Kidney (tissue), 14 donors: ENCODE results near the gene APBA1. TPM values are rescaled to one million over a fixed set of nuclear protein-coding genes. Genes with fewer than 3 reads are reported as not detected.

Source experiments
- DNase-seq, 5 donors: peaks; one replicate each; pipeline ENCODE4 v3.0.0-alpha.2; 2013 to 2020
- FAIRE-seq: peaks from 2 replicates; lab custom pipeline; 2012; peaks lifted over from hg19 to GRCh38; lab: Jason Lieb, UNC
- H3K27ac ChIP-seq, 2 donors: one replicate each; pipeline ENCODE4 v1.7.0; 2013; ENCODE audit warnings: low read depth in 2 of 2, low read length in 2 of 2, inconsistent platforms in 1 of 2
- H3K27me3 ChIP-seq: one replicate; pipeline ENCODE4 v1.7.1; 2013; ENCODE audit warnings: low read length, inconsistent platforms; ENCODE audit not compliant: control insufficient read depth, insufficient read depth
- H3K36me3 ChIP-seq, 3 donors: one replicate each; pipeline versions ENCODE4 v1.7.0 to v1.7.1; 2013; ENCODE audit warnings: low read length in 3 of 3, control low read depth in 1 of 3, inconsistent platforms in 1 of 3; ENCODE audit not compliant: insufficient read depth in 3 of 3, control insufficient read depth in 2 of 3
- H3K4me1 ChIP-seq, 3 donors: one replicate each; pipeline versions ENCODE4 v1.7.0 to v1.7.1; 2013; ENCODE audit warnings: low read length in 3 of 3, inconsistent platforms in 1 of 3, low read depth in 1 of 3; ENCODE audit not compliant: control insufficient read depth in 2 of 3, insufficient read depth in 2 of 3
- H3K4me3 ChIP-seq, 3 donors: one replicate each; pipeline versions ENCODE4 v1.7.0 to v1.8.1; 2013; ENCODE audit warnings: low read length in 3 of 3, control low read depth in 1 of 3, inconsistent platforms in 1 of 3
- H3K9ac ChIP-seq, 3 donors: one replicate each; pipeline versions ENCODE4 v1.7.0 to v1.7.1; 2013; ENCODE audit warnings: low read length in 3 of 3, control low read depth in 1 of 3, inconsistent platforms in 1 of 3
- H3K9me3 ChIP-seq, 3 donors: one replicate each; pipeline versions ENCODE4 v1.7.0 to v1.7.1; 2013; ENCODE audit warnings: low read length in 3 of 3, control low read depth in 1 of 3, inconsistent platforms in 1 of 3; ENCODE audit not compliant: control insufficient read depth in 2 of 3, insufficient read depth in 1 of 3
- CTCF ChIP-seq: IDR thresholded peaks from 3 replicates; pipeline ENCODE4 v1.5.1; 2012; ENCODE audit warnings: mild to moderate bottlenecking, moderate library complexity, borderline replicate concordance; ENCODE audit not compliant: insufficient read depth; ENCODE audit errors: extremely low read depth
- intact Hi-C: fragments of 100-400 bp; cut with DNase I; formaldehyde crosslinking; loops from one replicate; pipeline ENCODE4 v1.11.1; 2022
- polyA plus RNA-seq: library from polyadenylated mRNA; stranded (reverse); fragments of 350-450 nt; fragmentation: Illumina TruSeq; extraction: RNeasy Lipid Tissue Mini Kit (QIAGEN cat#74804); gene quantifications from one replicate; pipeline ENCODE4 v1.2.3, GENCODE V29; 2014; ENCODE audit warnings: low read depth, low replicate concordance; ENCODE audit not compliant: insufficient read depth
- total RNA-seq: library from RNA; stranded (reverse); fragmentation: NEBNext Ultra II Directional; extraction: Animal tissue kit (Norgen Biotek cat#: 25700); gene quantifications from one replicate; pipeline ENCODE4 v1.2.1, GENCODE V29; 2021
- donor health status: control.
- donor health status: control.
- donor health status: control.
- donor health status: control.
- donor health status: control.
- donor health status: DM: yes; HTN: yes; CAD: no.
- donor health status: Normal renal cell carcinoma (clear cell type).

Gene APBA1
- total and polyA plus RNA-seq, 2 donors from 2014 or later: 1.3 to 5.1 TPM

GRCh38 chr9:69420611-69421270 lies 251.4 kb downstream of the APBA1 start:
- FAIRE-seq: no peak
- Histone ChIP-seq H3K27ac (no peak overlapping the region), H3K4me1 (no peaks in the 10 kb centered on the region), H3K36me3 (no peaks in the 10 kb centered on the region), H3K27me3 (no peaks in the 10 kb centered on the region), H3K9ac (no peak overlapping the region), H3K4me3 (no peak overlapping the region), H3K9me3 (no peaks in the 10 kb centered on the region)
- intact Hi-C loops: no loop called here
- DNase-seq: no peak
- no peak for TF ChIP-seq CTCF

- H3K36me3 ChIP-seq: no peaks in the 10 kb centered on the region
- peak overlapping the region in 1 of 3 donors; percentile 43 for H3K4me3 ChIP-seq
- DNase-seq: peak; percentile 77 to 88 (median 82)
- H3K27me3 ChIP-seq: no peaks in the 10 kb centered on the region
- FAIRE-seq: no peak
- peaks cover 0 to 3% (median 0%) of the 10 kb centered on the region in 3 donors for H3K4me1 ChIP-seq
- H3K9ac ChIP-seq: peak overlapping the region in 1 of 3 donors; percentile 46
- H3K9me3 ChIP-seq: no peaks in the 10 kb centered on the region
- no peak overlapping the region for H3K27ac ChIP-seq
- intact Hi-C loops: no loop called here
- peak; percentile 54 for TF ChIP-seq CTCF
These were observed 259.4 kb downstream of the APBA1 start for GRCh38 chr9:69412741-69413150.

GRCh38 chr9:69411931-69412740 lies 260.0 kb downstream of the APBA1 start:
- Histone ChIP-seq H3K27me3 (no peaks in the 10 kb centered on the region), H3K9ac (peak overlapping the region in 1 of 3 donors; percentile 46), H3K4me1 (peaks cover 0 to 3% (median 0%) of the 10 kb centered on the region in 3 donors), H3K36me3 (no peaks in the 10 kb centered on the region), H3K9me3 (no peaks in the 10 kb centered on the region), H3K27ac (no peak overlapping the region), H3K4me3 (peak overlapping the region in 1 of 3 donors; percentile 43)
- DNase-seq: peak in 2 of 5 donors; percentile 14 to 69
- intact Hi-C loops: no loop called here
- FAIRE-seq: no peak
- TF ChIP-seq CTCF: no peak
